Osteocyte (in vitro differentiated cells): Measurements from ENCODE around the gene MANEAL. TPM values are rescaled to one million over a fixed set of nuclear protein-coding genes. Genes with fewer than 3 reads are reported as not detected.

Experiments
- DNase-seq: peaks from one replicate; pipeline ENCODE4 v3.0.0; 2021; ENCODE audit warnings: mixed read lengths; ENCODE audit not compliant: unreplicated experiment; ENCODE audit errors: extremely low spot score
- H3K27ac Mint-ChIP-seq: one replicate; pipeline ENCODE4 v1.8.0; 2021; ENCODE audit warnings: mild to moderate bottlenecking, mixed read lengths; ENCODE audit not compliant: unreplicated experiment
- H3K27me3 Mint-ChIP-seq: one replicate; pipeline ENCODE4 v1.8.0; 2021; ENCODE audit warnings: mixed read lengths; ENCODE audit not compliant: unreplicated experiment
- H3K36me3 Mint-ChIP-seq: one replicate; pipeline ENCODE4 v1.8.0; 2021; ENCODE audit warnings: mixed read lengths; ENCODE audit not compliant: unreplicated experiment
- H3K4me1 Mint-ChIP-seq: one replicate; pipeline ENCODE4 v1.8.0; 2021; ENCODE audit warnings: mixed read lengths; ENCODE audit not compliant: unreplicated experiment
- H3K4me3 Mint-ChIP-seq: one replicate; pipeline ENCODE4 v1.8.0; 2021; ENCODE audit warnings: mild to moderate bottlenecking, moderate library complexity, mixed read lengths; ENCODE audit not compliant: unreplicated experiment
- H3K9me3 Mint-ChIP-seq: one replicate; pipeline ENCODE4 v1.8.0; 2021; ENCODE audit warnings: mixed read lengths; ENCODE audit not compliant: unreplicated experiment
- total RNA-seq: library from RNA; stranded (reverse); gene quantifications from 2 replicates; pipeline ENCODE4 v1.2.1, GENCODE V29; 2021
- TF ChIP-seq, protein P1 (sequence below): fragments of 200-600 bp; sonication (generic); IDR thresholded peaks from 2 replicates; pipeline ENCODE4 v1.5.0; 2021; ENCODE audit warnings: antibody characterized with exemption, mild to moderate bottlenecking, moderate library complexity

Gene MANEAL
- total RNA-seq, 1 donor from 2014 or later: 5.2 TPM

DNA sequence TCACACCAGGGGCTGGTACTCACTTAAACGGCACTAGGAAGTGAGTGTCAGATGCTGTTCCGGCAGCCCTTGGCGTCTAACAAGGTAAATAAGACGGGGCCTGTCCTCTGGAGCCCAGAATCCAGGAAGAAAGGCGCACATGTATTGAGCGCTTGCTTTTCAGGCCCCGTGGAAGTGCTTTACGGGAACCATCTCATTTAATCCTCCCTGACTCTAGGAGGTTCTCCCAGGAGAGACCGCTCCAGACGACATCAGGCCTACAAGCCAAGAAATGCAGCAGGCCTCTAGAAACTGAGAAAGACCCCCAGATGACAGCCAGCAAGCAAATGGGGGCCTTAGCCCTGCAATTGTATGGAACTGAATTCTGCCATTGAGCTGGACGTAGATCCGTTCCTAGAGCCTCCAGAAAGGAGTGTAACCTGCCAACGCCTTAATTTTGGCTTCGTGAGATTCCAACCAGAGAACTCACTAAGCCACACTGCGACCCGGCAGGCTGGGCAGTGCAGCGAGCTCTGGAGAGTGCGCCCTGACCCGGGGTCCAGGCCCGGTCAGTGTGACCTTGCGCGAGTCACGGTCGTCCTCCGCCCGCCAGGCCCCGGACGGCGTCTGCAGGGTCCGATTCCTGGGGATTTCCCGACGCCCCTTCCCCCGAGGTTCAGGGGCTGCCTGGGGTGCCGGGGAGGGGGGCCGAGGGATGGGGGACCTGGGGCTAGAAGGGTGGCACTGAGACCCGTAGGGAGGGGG, 532 bp upstream of the MANEAL start:
- DNase-seq: no peak
- Mint-ChIP-seq H3K4me3 (peak overlapping the region; percentile 50), H3K36me3 (no peaks in the 10 kb centered on the region), H3K4me1 (peaks cover 9% of the 10 kb centered on the region), H3K9me3 (no peaks in the 10 kb centered on the region), H3K27ac (no peak overlapping the region), H3K27me3 (peaks cover 29% of the 10 kb centered on the region)
- TF ChIP-seq, protein P1, sequence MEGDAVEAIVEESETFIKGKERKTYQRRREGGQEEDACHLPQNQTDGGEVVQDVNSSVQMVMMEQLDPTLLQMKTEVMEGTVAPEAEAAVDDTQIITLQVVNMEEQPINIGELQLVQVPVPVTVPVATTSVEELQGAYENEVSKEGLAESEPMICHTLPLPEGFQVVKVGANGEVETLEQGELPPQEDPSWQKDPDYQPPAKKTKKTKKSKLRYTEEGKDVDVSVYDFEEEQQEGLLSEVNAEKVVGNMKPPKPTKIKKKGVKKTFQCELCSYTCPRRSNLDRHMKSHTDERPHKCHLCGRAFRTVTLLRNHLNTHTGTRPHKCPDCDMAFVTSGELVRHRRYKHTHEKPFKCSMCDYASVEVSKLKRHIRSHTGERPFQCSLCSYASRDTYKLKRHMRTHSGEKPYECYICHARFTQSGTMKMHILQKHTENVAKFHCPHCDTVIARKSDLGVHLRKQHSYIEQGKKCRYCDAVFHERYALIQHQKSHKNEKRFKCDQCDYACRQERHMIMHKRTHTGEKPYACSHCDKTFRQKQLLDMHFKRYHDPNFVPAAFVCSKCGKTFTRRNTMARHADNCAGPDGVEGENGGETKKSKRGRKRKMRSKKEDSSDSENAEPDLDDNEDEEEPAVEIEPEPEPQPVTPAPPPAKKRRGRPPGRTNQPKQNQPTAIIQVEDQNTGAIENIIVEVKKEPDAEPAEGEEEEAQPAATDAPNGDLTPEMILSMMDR: no peak

DNA sequence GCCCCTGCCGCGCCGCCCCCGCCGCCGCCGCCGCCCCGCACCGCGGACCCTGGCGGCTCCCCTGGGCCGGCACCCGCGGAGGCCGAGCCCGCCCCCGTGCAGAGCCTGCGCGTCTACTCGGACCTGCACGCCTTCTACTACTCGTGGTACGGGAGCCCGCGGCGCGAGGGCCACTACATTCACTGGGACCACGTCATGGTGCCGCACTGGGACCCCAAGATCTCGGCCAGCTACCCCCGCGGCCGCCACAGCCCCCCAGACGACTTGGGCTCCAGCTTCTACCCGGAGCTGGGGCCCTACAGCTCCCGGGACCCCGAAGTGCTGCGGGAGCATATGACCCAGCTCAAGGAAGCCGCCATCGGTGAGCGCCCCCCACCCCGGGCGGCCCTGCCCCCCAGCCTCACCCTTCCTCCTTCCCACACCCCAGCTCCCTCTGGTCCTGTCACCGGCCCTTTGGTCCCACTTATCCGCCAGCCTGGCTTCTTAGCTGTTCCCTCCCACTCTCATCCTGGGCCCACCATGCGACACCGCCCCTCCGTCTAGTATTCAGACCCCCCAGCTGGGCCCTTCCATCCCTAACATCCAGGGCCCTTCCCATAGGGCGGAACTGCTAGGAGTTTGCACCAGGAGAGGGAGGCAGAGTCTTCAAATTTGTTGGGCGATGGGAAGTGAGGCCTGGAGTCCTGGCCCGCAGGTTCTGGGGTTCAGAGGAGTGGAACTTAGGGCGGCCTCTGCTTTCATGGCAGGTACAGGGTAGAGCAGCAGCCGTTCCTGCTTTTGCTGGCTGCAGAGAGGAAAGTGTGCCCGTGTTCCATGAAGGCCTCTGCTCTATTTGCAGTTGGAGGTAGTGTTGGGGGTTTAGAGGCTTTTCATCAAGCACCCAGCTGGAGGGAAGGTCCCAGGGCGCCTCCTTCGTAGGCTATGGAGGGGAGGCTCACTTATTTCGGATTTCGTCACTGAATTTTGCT, 1.0 kb downstream of the MANEAL start:
- no peak for DNase-seq
- H3K4me1 Mint-ChIP-seq: peaks cover 9% of the 10 kb centered on the region
- TF ChIP-seq, protein P1: no peak
- H3K36me3 Mint-ChIP-seq: peaks cover under 1% of the 10 kb centered on the region
- no peaks in the 10 kb centered on the region for H3K9me3 Mint-ChIP-seq
- H3K27ac Mint-ChIP-seq: no peak overlapping the region
- peak overlapping the region; percentile 68 for H3K4me3 Mint-ChIP-seq
- peaks cover 23% of the 10 kb centered on the region for H3K27me3 Mint-ChIP-seq

DNA sequence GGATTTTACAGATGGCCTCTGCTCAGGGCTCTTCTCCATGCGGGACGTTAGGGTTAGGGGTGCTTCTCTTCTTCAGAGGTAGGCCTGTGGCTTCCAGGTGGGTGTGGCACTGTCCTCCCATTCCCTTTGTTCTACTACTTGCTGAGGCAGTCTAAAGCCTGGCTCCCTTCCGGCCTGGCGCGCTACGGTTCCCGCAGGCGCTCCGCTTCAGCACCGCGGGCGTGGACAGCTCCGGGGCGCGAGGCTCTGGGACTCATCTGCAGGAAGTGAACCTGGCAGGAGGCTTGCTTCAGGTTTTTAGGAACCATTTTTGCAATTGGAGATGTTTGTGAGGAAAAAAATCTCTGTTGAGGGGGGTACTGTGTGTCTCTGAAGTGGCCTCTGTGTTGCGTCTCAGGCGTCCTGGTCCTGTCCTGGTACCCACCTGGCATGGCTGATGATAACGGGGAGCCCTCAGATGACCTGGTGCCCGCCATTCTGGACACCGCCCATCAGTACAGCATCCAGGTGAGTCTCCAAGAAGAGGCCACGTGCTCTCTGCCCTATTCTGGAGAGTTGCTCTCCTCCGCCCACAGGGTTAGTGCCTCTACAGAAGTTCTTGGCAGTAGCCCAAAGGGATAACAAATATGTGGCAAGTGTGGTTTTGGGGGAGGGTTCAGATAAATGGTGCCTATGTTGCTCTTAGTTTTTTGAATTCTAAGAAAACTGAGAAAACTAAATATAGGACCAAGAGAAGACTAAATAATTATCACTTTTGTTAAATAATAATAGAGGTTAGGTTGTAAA, 1.9 kb downstream of the MANEAL start:
- DNase-seq: no peak
- TF ChIP-seq, protein P1: no peak
- Mint-ChIP-seq H3K27me3 (peaks cover 19% of the 10 kb centered on the region), H3K36me3 (peaks cover 3% of the 10 kb centered on the region), H3K4me3 (peak overlapping the region; percentile 68), H3K27ac (no peak overlapping the region), H3K9me3 (no peaks in the 10 kb centered on the region), H3K4me1 (peaks cover 9% of the 10 kb centered on the region)

DNA sequence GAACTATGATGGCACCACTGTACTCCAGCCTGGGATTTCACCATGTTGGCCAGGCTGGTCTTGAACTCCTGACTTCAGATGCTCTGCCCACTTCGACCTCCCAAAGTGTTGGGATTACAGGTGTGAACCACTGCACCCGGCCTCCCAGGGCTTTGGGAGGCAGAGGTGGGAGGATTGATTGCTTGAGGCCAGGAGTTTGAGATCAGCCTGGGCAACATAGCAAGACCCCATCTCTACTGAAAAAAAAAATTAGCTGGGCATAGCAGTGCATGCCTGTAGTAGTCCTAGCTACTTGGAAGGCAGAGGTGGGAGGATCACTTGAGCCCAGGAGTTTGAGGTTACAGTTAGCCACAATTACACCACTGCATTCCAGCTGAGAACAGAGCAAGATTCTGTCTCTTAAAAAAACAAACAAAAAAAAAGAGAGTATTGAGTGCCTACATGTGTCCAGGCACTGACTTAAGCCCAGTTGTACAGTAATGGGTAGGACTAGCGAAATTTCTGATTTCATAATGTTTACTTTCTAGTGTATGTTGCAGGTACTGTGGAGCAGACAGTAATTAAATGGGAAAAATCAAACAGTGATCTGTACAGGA, 4.2 kb downstream of the MANEAL start:
- Mint-ChIP-seq H3K4me1 (peaks cover 9% of the 10 kb centered on the region), H3K4me3 (no peak overlapping the region), H3K9me3 (no peaks in the 10 kb centered on the region), H3K27ac (no peak overlapping the region), H3K36me3 (peaks cover 14% of the 10 kb centered on the region), H3K27me3 (peaks cover 3% of the 10 kb centered on the region)
- TF ChIP-seq, protein P1: no peak
- no peak for DNase-seq
